Measurements from ENCODE around the gene KANSL2.

DNA sequence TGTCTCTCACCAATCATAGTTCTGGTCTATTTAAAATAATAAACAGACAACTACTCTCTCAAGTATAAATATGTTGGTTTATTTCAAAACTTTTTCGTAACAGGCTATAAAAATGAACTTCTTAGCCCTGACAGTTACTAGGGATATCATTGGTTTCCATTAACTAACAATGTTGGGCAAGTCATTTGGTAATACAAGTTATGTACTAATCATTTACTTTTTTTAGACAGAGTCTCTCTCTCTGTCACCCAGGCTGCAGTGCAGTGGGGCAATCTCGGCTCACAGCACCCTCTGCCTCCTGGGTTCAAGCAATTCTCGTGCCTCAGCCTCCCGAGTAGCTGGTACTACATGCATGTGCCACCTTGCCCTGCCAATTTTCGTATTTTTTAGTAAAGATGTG, 14.6 kb upstream of the KANSL2 start:
- TF ChIP-seq, protein P1, sequence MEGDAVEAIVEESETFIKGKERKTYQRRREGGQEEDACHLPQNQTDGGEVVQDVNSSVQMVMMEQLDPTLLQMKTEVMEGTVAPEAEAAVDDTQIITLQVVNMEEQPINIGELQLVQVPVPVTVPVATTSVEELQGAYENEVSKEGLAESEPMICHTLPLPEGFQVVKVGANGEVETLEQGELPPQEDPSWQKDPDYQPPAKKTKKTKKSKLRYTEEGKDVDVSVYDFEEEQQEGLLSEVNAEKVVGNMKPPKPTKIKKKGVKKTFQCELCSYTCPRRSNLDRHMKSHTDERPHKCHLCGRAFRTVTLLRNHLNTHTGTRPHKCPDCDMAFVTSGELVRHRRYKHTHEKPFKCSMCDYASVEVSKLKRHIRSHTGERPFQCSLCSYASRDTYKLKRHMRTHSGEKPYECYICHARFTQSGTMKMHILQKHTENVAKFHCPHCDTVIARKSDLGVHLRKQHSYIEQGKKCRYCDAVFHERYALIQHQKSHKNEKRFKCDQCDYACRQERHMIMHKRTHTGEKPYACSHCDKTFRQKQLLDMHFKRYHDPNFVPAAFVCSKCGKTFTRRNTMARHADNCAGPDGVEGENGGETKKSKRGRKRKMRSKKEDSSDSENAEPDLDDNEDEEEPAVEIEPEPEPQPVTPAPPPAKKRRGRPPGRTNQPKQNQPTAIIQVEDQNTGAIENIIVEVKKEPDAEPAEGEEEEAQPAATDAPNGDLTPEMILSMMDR (IDR thresholded peaks at IDR 0.05): no peak
- TF ChIP-seq POLR2AphosphoS5 (IDR thresholded peaks at IDR 0.05): no peak

Measured in transverse colon (tissue), 4 donors.